ENCODE measurements around the gene TMEM119.
"Not testable (repeated sequence)": the region's sequence is repeated elsewhere in the genome, so short reads cannot be mapped to it uniquely, and the experiment has no call there.

The TMEM119 gene

DNA sequence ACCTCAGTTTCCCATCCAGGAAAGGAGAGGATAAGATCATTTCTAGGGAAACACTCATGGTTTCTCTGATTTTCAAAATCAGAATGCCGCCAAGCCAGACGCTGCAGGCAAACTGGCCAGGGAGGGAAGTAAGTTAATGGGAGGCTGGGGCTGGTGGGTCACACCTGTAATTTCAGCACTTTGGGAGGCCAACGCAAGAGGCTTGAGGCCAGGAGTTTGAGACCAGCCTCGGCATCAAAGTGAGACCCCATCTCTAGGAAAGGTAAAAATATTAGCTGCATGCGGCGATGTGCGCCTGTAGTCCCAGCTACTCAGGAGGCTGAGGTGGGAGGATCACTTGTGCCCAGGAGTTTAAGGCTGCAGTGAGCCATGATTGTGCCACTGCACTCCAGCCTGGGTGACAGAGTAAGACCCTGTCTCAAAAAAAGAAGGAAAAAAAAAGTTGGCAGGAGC, 35.2 kb upstream of the TMEM119 start:
- WGBS, 2 experiments, result 92 to 95% methylated on average over 7 of the region's 7 CpGs
- Histone ChIP-seq H3K4me3 (ENCODE audit: insufficient read depth, low read depth, low read length) (no peak overlapping the region), H3K4me1 (ENCODE audit: control insufficient read depth, insufficient read depth, low read length) (peaks cover 30% of the 10 kb centered on the region), H3K9me3 (ENCODE audit: control insufficient read depth, low read length) (no peaks in the 10 kb centered on the region), H3K27ac (ENCODE audit: insufficient read depth, low read depth, low read length, poor library complexity, severe bottlenecking) (no peak overlapping the region), H3K27me3 (ENCODE audit: control insufficient read depth, insufficient read depth, low read length, poor library complexity, severe bottlenecking) (no peaks in the 10 kb centered on the region), H3K36me3 (ENCODE audit: control insufficient read depth, insufficient read depth, low read length) (no peaks in the 10 kb centered on the region)

DNA sequence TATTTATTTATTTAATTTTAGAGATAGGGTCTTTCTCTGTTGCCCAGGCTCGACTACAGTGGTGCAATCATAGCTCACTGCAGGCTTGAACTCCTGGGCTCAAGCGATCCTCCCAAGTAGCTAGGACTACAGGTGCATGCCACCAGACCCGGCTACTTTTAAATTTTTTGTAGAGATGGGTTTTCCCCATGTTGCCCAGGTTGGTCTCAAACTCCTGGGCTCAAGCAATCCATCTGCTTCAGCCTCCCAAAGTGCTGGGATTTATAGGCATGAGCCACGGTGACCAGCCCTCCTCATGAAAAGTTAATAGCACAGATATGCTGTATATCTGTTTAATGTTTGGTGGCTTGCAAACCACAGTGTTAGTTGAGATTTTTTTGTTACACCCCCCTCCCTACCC, 33.4 kb upstream of the TMEM119 start:
- H3K36me3 ChIP-seq (ENCODE audit: control insufficient read depth, insufficient read depth, low read length); H3K27me3 ChIP-seq (ENCODE audit: control insufficient read depth, insufficient read depth, low read length, poor library complexity, severe bottlenecking); H3K9me3 ChIP-seq (ENCODE audit: control insufficient read depth, low read length); H3K4me3 ChIP-seq (ENCODE audit: insufficient read depth, low read depth, low read length); H3K27ac ChIP-seq (ENCODE audit: insufficient read depth, low read depth, low read length, poor library complexity, severe bottlenecking): not testable (repeated sequence)
- WGBS, 2 experiments, result 96 to 98% methylated on average over 4 of the region's 4 CpGs
- H3K4me1 ChIP-seq (ENCODE audit: control insufficient read depth, insufficient read depth, low read length), result peaks cover 18% of the 10 kb centered on the region

DNA sequence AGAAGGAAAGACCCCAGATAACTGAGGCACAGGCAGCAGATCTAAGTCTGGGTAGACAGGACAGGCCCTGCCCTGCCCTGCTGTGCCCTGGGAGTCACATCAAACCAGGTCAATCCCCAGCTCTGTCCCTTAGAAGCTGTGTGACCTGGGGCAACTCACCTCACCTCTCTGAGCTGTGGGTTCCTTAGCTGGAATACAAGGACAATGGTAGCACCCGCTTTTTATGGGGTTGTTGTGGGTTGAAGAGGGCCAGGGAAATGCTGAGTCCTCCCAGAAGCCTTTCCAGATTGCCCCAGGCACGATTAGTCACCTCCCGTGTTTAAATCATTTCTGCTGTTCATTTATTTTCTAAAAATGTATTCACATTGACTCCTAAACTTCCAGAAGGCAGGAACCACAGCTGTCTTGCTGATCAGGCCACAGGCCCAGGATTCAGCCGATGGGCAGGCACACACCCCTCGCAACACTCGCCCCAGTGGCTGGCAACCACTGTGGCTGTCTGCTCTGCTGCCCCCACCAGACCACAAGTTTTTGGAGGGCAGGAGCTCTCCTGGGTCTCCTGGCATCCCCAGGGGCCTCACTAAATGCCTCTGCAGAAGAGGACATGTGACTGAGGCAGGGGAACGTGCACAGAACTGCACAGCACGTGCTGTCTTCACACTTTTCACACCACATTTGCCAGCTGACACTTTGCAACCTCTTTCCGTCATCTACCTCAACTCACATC, 32.8 kb upstream of the TMEM119 start:
- H3K27me3 ChIP-seq (ENCODE audit: control insufficient read depth, insufficient read depth, low read length, poor library complexity, severe bottlenecking), result no peaks in the 10 kb centered on the region
- no peak overlapping the region for H3K4me3 ChIP-seq (ENCODE audit: insufficient read depth, low read depth, low read length)
- 93% methylated on average over 9 of the region's 9 CpGs for WGBS, 2 experiments
- H3K4me1 ChIP-seq (ENCODE audit: control insufficient read depth, insufficient read depth, low read length), result peaks cover 18% of the 10 kb centered on the region
- H3K36me3 ChIP-seq (ENCODE audit: control insufficient read depth, insufficient read depth, low read length), result no peaks in the 10 kb centered on the region
- H3K27ac ChIP-seq (ENCODE audit: insufficient read depth, low read depth, low read length, poor library complexity, severe bottlenecking), result no peak overlapping the region
- no peaks in the 10 kb centered on the region for H3K9me3 ChIP-seq (ENCODE audit: control insufficient read depth, low read length)

DNA sequence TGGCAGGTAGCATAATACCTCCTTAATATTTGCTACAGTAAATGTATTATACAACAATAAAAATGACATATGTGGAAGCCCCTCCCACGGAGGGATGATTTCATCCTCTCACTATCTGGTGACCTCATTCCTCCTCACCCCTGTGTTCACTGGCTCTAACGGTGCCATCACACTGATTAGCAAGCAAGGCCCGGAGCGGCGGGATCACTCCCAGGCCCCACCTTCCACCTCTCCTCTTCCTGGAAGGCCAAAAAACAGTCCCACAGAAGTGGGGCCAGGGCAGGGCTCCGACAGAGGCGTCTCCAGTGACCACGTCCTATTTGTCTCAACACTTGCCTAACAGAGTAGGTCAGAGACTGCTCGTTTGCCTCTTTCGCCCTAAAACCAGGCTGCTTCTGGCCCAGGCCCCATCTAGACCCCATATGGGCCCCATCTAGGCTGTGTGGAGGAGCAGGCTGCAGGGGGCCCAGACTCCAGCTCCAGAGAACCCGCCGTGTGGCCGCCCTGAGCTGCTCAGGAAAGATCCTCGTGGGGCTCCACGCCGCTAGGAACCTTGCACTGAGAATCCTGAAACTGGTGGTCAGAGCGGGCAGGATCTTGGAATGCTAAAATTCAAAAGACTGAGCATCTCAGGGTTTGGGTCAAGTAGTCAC, 32.1 kb upstream of the TMEM119 start:
- Histone ChIP-seq H3K36me3 (ENCODE audit: control insufficient read depth, insufficient read depth, low read length) (no peaks in the 10 kb centered on the region), H3K9me3 (ENCODE audit: control insufficient read depth, low read length) (no peaks in the 10 kb centered on the region), H3K27me3 (ENCODE audit: control insufficient read depth, insufficient read depth, low read length, poor library complexity, severe bottlenecking) (no peaks in the 10 kb centered on the region), H3K4me1 (ENCODE audit: control insufficient read depth, insufficient read depth, low read length) (peaks cover 18% of the 10 kb centered on the region), H3K27ac (ENCODE audit: insufficient read depth, low read depth, low read length, poor library complexity, severe bottlenecking) (no peak overlapping the region), H3K4me3 (ENCODE audit: insufficient read depth, low read depth, low read length) (no peak overlapping the region)
- 82% methylated on average over 17 of the region's 17 CpGs for whole genome bisulfite sequencing, 2 experiments

DNA sequence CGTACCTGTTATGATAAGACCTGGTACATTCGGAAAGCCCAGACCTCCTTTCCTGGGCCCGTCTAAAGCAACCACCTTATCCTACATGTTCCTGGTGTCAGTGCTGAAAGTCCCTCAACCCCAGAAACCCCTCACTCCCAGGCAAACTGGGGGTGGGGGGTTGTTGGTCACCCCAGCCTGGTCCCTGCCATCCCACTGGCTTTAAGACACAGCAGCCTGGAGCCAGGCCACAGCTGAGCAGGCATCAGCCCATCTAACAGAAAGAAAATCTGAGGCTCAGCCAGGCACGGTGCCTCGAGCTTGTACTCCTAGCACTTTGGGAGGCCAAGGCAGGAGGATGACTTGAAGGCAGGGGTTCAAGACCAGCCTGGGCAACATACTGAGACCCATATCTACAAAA, 31.3 kb upstream of the TMEM119 start:
- Histone ChIP-seq H3K4me1 (ENCODE audit: control insufficient read depth, insufficient read depth, low read length) (peaks cover 14% of the 10 kb centered on the region), H3K4me3 (ENCODE audit: insufficient read depth, low read depth, low read length) (no peak overlapping the region), H3K27ac (ENCODE audit: insufficient read depth, low read depth, low read length, poor library complexity, severe bottlenecking) (no peak overlapping the region), H3K36me3 (ENCODE audit: control insufficient read depth, insufficient read depth, low read length) (no peaks in the 10 kb centered on the region), H3K9me3 (ENCODE audit: control insufficient read depth, low read length) (no peaks in the 10 kb centered on the region), H3K27me3 (ENCODE audit: control insufficient read depth, insufficient read depth, low read length, poor library complexity, severe bottlenecking) (no peaks in the 10 kb centered on the region)
- WGBS, 2 experiments, result 93 to 97% methylated on average over 5 of the region's 5 CpGs

DNA sequence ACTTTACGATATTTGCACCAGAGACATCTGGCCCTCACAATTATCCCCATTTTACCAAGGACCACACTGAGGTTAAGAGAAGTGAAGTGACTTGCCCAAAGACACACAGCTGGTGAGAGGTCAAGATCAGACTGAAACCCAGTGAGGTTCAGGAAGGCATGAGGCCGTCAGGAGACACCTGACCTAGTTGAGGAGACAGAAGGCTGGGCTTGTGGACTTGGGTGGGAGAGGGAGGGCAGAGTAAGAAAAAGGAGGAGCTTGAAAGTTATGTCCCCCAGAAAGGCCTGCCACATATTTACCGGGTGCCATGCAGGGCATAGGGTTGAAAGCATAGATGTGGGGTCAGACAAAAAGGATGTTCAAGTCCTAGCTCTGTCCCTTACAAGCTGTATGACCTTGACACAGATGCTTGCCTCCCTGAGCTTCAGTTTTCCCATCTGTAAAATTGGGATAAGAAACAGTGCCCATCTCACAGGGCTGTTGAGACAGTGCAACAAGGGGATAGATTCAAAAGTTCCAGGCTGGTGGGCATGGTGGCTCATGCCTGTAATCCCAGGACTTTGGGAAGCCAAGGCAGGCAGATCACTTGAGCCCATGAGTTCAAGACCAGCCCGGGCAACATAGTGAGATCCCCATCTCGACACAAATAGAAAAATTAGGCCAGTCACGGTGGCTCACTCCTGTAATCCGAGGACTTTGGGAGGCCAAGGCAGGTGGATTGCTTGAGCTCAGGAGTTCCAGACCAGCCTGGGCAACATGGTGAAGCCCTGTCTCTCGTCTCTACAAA, 29.4 kb upstream of the TMEM119 start:
- no peak overlapping the region for H3K4me3 ChIP-seq (ENCODE audit: insufficient read depth, low read depth, low read length)
- no peaks in the 10 kb centered on the region for H3K36me3 ChIP-seq (ENCODE audit: control insufficient read depth, insufficient read depth, low read length)
- WGBS, 2 experiments, result 91 to 92% methylated on average over 8 of the region's 8 CpGs
- H3K27me3 ChIP-seq (ENCODE audit: control insufficient read depth, insufficient read depth, low read length, poor library complexity, severe bottlenecking), result no peaks in the 10 kb centered on the region
- H3K27ac ChIP-seq (ENCODE audit: insufficient read depth, low read depth, low read length, poor library complexity, severe bottlenecking), result no peak overlapping the region
- H3K9me3 ChIP-seq (ENCODE audit: control insufficient read depth, low read length), result no peaks in the 10 kb centered on the region
- peaks cover 13% of the 10 kb centered on the region for H3K4me1 ChIP-seq (ENCODE audit: control insufficient read depth, insufficient read depth, low read length)

DNA sequence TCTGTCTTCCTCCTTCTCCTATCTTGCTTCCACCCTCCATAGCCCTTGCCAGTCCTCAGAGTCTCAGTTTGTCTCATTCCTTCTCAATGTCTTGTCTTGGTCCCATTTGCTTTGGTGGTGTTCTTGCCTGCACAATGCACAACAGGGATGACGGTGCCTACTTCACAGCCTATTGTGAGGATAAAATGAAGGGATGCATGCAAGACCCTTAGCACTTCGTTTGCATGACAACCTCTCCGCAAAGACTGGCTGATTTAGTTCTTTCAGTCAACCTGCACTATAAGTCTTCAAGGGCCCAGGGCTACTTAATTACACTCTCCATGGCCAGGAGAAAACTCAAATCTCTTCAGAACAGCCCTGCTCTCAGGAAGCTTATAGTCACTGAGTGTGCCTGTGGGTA, 27.3 kb upstream of the TMEM119 start:
- Histone ChIP-seq H3K4me1 (ENCODE audit: control insufficient read depth, insufficient read depth, low read length) (peaks cover 16% of the 10 kb centered on the region), H3K9me3 (ENCODE audit: control insufficient read depth, low read length) (no peaks in the 10 kb centered on the region), H3K27ac (ENCODE audit: insufficient read depth, low read depth, low read length, poor library complexity, severe bottlenecking) (no peak overlapping the region), H3K27me3 (ENCODE audit: control insufficient read depth, insufficient read depth, low read length, poor library complexity, severe bottlenecking) (no peaks in the 10 kb centered on the region), H3K36me3 (ENCODE audit: control insufficient read depth, insufficient read depth, low read length) (no peaks in the 10 kb centered on the region), H3K4me3 (ENCODE audit: insufficient read depth, low read depth, low read length) (no peak overlapping the region)
- WGBS, 2 experiments, result 48% methylated on average over 3 of the region's 3 CpGs

DNA sequence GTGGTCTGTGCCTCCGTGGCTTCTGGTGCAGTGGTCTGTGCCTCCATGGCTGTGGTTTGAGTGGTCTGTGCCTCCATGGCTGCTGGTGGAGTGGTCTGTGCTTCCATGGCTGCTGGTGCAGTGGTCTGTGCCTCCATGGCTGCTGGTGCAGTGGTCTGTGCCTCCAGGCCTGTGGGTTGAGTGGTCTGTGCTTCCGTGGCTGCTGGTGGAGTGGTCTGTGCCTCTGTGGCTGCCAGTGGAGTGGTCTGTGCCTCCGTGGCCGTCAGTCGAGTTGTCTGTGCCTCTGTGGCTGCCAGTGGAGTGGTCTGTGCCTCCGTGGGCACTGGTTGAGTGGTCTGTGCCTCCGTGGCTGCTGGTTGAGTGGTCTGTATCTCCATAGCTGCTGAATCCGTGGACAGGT, 25.7 kb upstream of the TMEM119 start:
- 89 to 92% methylated on average over 8 of the region's 8 CpGs for WGBS, 2 experiments
- no peak overlapping the region for H3K4me3 ChIP-seq (ENCODE audit: insufficient read depth, low read depth, low read length)
- H3K27me3 ChIP-seq (ENCODE audit: control insufficient read depth, insufficient read depth, low read length, poor library complexity, severe bottlenecking), result no peaks in the 10 kb centered on the region
- H3K36me3 ChIP-seq (ENCODE audit: control insufficient read depth, insufficient read depth, low read length), result no peaks in the 10 kb centered on the region
- H3K4me1 ChIP-seq (ENCODE audit: control insufficient read depth, insufficient read depth, low read length), result peaks cover 10% of the 10 kb centered on the region
- H3K27ac ChIP-seq (ENCODE audit: insufficient read depth, low read depth, low read length, poor library complexity, severe bottlenecking), result no peak overlapping the region
- no peaks in the 10 kb centered on the region for H3K9me3 ChIP-seq (ENCODE audit: control insufficient read depth, low read length)

DNA sequence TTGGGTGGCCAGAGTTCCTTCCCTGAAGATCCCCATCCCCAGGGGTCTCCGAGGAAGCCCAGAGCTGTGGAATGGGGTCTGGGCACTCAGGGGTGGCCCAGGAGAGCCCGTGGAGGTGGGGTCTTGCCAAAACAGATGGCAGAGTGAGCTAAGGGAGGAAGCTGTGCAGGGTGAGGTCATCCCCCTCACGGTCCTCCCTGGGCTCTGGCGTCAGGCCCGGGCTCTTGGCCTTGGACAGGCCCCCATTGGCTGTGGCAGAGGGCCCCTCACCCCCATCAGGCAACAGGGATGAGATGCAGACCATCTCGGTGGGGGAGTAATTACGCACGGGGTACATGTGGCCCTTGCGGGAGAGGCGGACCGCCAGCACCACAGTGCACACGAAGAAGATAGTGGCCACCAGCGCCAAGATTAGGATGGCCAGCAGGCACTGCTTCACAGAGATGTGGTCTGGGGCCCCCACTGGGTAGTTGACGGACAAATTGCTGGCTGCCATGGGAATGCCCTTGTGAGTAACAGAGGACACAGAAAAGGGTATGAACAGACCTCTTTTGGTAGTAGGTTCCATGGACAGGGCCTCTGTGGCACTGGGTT, 25.1 kb upstream of the TMEM119 start:
- no peak overlapping the region for H3K4me3 ChIP-seq (ENCODE audit: insufficient read depth, low read depth, low read length)
- H3K4me1 ChIP-seq (ENCODE audit: control insufficient read depth, insufficient read depth, low read length), result peaks cover 10% of the 10 kb centered on the region
- H3K27me3 ChIP-seq (ENCODE audit: control insufficient read depth, insufficient read depth, low read length, poor library complexity, severe bottlenecking), result no peaks in the 10 kb centered on the region
- H3K36me3 ChIP-seq (ENCODE audit: control insufficient read depth, insufficient read depth, low read length), result no peaks in the 10 kb centered on the region
- H3K27ac ChIP-seq (ENCODE audit: insufficient read depth, low read depth, low read length, poor library complexity, severe bottlenecking), result peak overlapping the region; percentile 12
- WGBS, 2 experiments, result 95% methylated on average over 14 of the region's 14 CpGs
- H3K9me3 ChIP-seq (ENCODE audit: control insufficient read depth, low read length), result no peaks in the 10 kb centered on the region

DNA sequence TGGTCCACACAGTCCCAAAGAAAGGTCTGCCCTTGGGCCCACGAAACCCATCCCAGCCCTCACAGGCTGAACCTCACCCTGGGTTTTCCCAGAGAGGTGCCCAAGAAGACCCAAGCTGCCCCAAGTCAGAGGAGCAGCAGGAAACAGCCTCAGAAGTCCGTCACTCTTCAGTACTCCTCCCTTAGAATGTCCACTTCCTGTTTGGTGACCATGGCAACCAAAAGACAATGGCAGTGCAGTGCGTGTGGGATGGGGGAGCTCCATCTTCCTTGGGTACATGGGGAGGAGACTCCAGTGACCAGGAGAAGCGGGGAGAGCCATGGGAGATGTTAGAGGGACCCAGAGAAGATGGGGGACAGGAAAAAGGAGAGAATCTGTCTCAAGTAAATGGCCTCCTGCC, 24.5 kb upstream of the TMEM119 start:
- Histone ChIP-seq H3K4me3 (ENCODE audit: insufficient read depth, low read depth, low read length) (no peak overlapping the region), H3K36me3 (ENCODE audit: control insufficient read depth, insufficient read depth, low read length) (no peaks in the 10 kb centered on the region), H3K27me3 (ENCODE audit: control insufficient read depth, insufficient read depth, low read length, poor library complexity, severe bottlenecking) (no peaks in the 10 kb centered on the region), H3K9me3 (ENCODE audit: control insufficient read depth, low read length) (no peaks in the 10 kb centered on the region), H3K27ac (ENCODE audit: insufficient read depth, low read depth, low read length, poor library complexity, severe bottlenecking) (peak overlapping the region; percentile 12), H3K4me1 (ENCODE audit: control insufficient read depth, insufficient read depth, low read length) (peaks cover 10% of the 10 kb centered on the region)
- WGBS, 2 experiments, result 56 to 68% methylated on average over 4 of the region's 4 CpGs
